Measurements from ENCODE around the gene BTBD9.

The BTBD9 gene

GRCh38 chr6:38326837-38327236, 312.9 kb downstream of the BTBD9 start:
- no peak overlapping the region for H3K9ac ChIP-seq
- no peaks in the 10 kb centered on the region for H3K27me3 ChIP-seq (ENCODE audit: control insufficient read depth, insufficient read depth, low read length)
- H3K27ac ChIP-seq = no peak overlapping the region

GRCh38 chr6:38323216-38323615, 316.5 kb downstream of the BTBD9 start:
- Histone ChIP-seq H3K9me3 (ENCODE audit: control insufficient read depth, low read length) (no peaks in the 10 kb centered on the region), H3K4me1 (no peaks in the 10 kb centered on the region), H3K27ac (no peak overlapping the region), H3K27me3 (ENCODE audit: control insufficient read depth, insufficient read depth, low read length) (no peaks in the 10 kb centered on the region), H3K9ac (no peak overlapping the region), H3K79me2 (no peaks in the 10 kb centered on the region), H2AFZ (no peak overlapping the region), H3K4me2 (ENCODE audit: low read length) (no peak overlapping the region), H3K36me3 (ENCODE audit: control insufficient read depth, insufficient read depth, low read length) (no peaks in the 10 kb centered on the region), H3K4me3 (ENCODE audit: low read depth, low read length) (no peak overlapping the region)
- no peak for TF ChIP-seq CTCF (IDR thresholded peaks at IDR 0.05)

More at GRCh38 chr6:38326837-38327236, 312.9 kb downstream of the BTBD9 start:
- Histone ChIP-seq H2AFZ (no peak overlapping the region), H3K4me1 (no peaks in the 10 kb centered on the region), H3K4me2 (ENCODE audit: low read length) (no peak overlapping the region), H3K9me3 (ENCODE audit: control insufficient read depth, low read length) (no peaks in the 10 kb centered on the region), H3K36me3 (ENCODE audit: control insufficient read depth, insufficient read depth, low read length) (no peaks in the 10 kb centered on the region), H3K79me2 (no peaks in the 10 kb centered on the region), H3K4me3 (ENCODE audit: low read depth, low read length) (no peak overlapping the region)
- no peak for TF ChIP-seq CTCF (IDR thresholded peaks at IDR 0.05)

- Histone ChIP-seq H2AFZ (no peak overlapping the region), H3K36me3 (ENCODE audit: control insufficient read depth, insufficient read depth, low read length) (no peaks in the 10 kb centered on the region), H3K4me3 (ENCODE audit: low read depth, low read length) (no peak overlapping the region), H3K27me3 (ENCODE audit: control insufficient read depth, insufficient read depth, low read length) (no peaks in the 10 kb centered on the region), H3K4me2 (ENCODE audit: low read length) (no peak overlapping the region), H3K27ac (no peak overlapping the region), H3K79me2 (no peaks in the 10 kb centered on the region), H3K9ac (no peak overlapping the region), H3K9me3 (ENCODE audit: control insufficient read depth, low read length) (no peaks in the 10 kb centered on the region), H3K4me1 (no peaks in the 10 kb centered on the region)
- TF ChIP-seq CTCF (IDR thresholded peaks at IDR 0.05) = no peak
Observed at GRCh38 chr6:38322138-38322537, 317.6 kb downstream of the BTBD9 start.

GRCh38 chr6:38320843-38321242, 318.9 kb downstream of the BTBD9 start:
- no peak overlapping the region for H3K27ac ChIP-seq
- no peaks in the 10 kb centered on the region for H3K4me1 ChIP-seq
- H3K4me3 ChIP-seq (ENCODE audit: low read depth, low read length) = no peak overlapping the region

More at GRCh38 chr6:38320843-38321242, 318.9 kb downstream of the BTBD9 start:
- Histone ChIP-seq H3K79me2 (no peaks in the 10 kb centered on the region), H3K9ac (no peak overlapping the region), H3K36me3 (ENCODE audit: control insufficient read depth, insufficient read depth, low read length) (no peaks in the 10 kb centered on the region), H3K9me3 (ENCODE audit: control insufficient read depth, low read length) (no peaks in the 10 kb centered on the region), H3K27me3 (ENCODE audit: control insufficient read depth, insufficient read depth, low read length) (no peaks in the 10 kb centered on the region), H2AFZ (no peak overlapping the region), H3K4me2 (ENCODE audit: low read length) (no peak overlapping the region)
- no peak for TF ChIP-seq CTCF (IDR thresholded peaks at IDR 0.05)

Measured in parathyroid adenoma (tissue), 2 donors.